A549 (cell line): ENCODE data around the gene SMAP1.

Experiments used
- CTCF ChIP-seq: fragments of >200 bp; sonication (Bioruptor Twin); formaldehyde crosslinking; IDR thresholded peaks from 3 replicates; pipeline ENCODE4 v1.5.1; 2016
- EP300 ChIP-seq, 2 experiments: fragments of >200 bp; sonication (Bioruptor Twin); formaldehyde crosslinking; IDR thresholded peaks; 2 replicates in 1 of 2; 3 replicates in 1 of 2; pipeline ENCODE4 v1.6.1; 2016 to 2017
- POLR2A ChIP-seq: IDR thresholded peaks from 2 replicates; pipeline ENCODE4 v1.6.1; 2012; ENCODE audit warnings: mild to moderate bottlenecking, low read length
- SMC3 ChIP-seq: fragments of >200 bp; sonication (Bioruptor Twin); formaldehyde crosslinking; IDR thresholded peaks from 3 replicates; pipeline ENCODE4 v1.6.1; 2018; ENCODE audit warnings: inconsistent platforms
- SREBF2 ChIP-seq: fragments of 450-650 bp; IDR thresholded peaks from 2 replicates; pipeline ENCODE4 v1.6.1; 2014; ENCODE audit warnings: mild to moderate bottlenecking, moderate library complexity
- TFCP2L1 ChIP-seq: fragments of 250-450 bp; sonication (Bioruptor Pico); IDR thresholded peaks from 2 replicates; pipeline ENCODE4 v1.5.0; 2021; ENCODE audit warnings: mild to moderate bottlenecking
- ZSCAN20 ChIP-seq: fragments of 250-450 bp; sonication (Bioruptor Pico); IDR thresholded peaks from 2 replicates; pipeline ENCODE4 v1.8.0; 2022; ENCODE audit warnings: mild to moderate bottlenecking, moderate library complexity

GRCh38 chr6:70819646-70820045, 152.0 kb downstream of the SMAP1 start:
- TF ChIP-seq CTCF: no peak
- TF ChIP-seq SREBF2: no peak
- TF ChIP-seq SMC3: no peak
- no peak for TF ChIP-seq POLR2A
- TF ChIP-seq EP300 (IDR thresholded peaks at IDR 0.05): no peak
- TF ChIP-seq TFCP2L1 (CRISPR knock-in tag): no peak
- TF ChIP-seq ZSCAN20 (CRISPR knock-in tag): no peak
